ENCODE data around the gene TEDC1. TPM values are rescaled to one million over a fixed set of nuclear protein-coding genes. Genes with fewer than 3 reads are reported as not detected.
"Not testable (repeated sequence)": the region's sequence is repeated elsewhere in the genome, so short reads cannot be mapped to it uniquely, and the experiment has no call there.

TEDC1 gene
- polyA plus RNA-seq, 2 donors, result 11.8 to 17.6 TPM

GRCh38 chr14:105536051-105536450 lies 45.0 kb downstream of the TEDC1 start:
- Histone ChIP-seq H3K4me1 (ENCODE audit: control insufficient read depth in 2 of 2, insufficient read depth in 2 of 2, low read length in 1 of 2) (peaks cover 0 to 2% of the 10 kb centered on the region in 2 donors), H3K36me3 (ENCODE audit: control insufficient read depth in 2 of 2, insufficient read depth in 2 of 2, low read length in 1 of 2) (no peaks in the 10 kb centered on the region), H3K27ac (ENCODE audit: low read depth in 2 of 2, low read length in 1 of 2) (no peak overlapping the region), H3K27me3 (ENCODE audit: control insufficient read depth in 1 of 2, insufficient read depth in 2 of 2, low read length in 2 of 2) (no peaks in the 10 kb centered on the region), H3K9me3 (ENCODE audit: control insufficient read depth in 2 of 2, insufficient read depth in 1 of 2, low read depth in 1 of 2, low read length in 1 of 2) (no peaks in the 10 kb centered on the region), H3K4me3 (ENCODE audit: low read depth in 1 of 2, low read length in 2 of 2) (no peak overlapping the region)
- 76 to 82% methylated on average over 7 of the region's 7 CpGs for WGBS, 2 donors

GRCh38 chr14:105536691-105537579 lies 45.9 kb downstream of the TEDC1 start:
- 73 to 74% methylated on average over 34 of the region's 34 CpGs for WGBS, 2 donors
- no peak overlapping the region for H3K27ac ChIP-seq (ENCODE audit: low read depth in 2 of 2, low read length in 1 of 2)
- H3K9me3 ChIP-seq (ENCODE audit: control insufficient read depth in 2 of 2, insufficient read depth in 1 of 2, low read depth in 1 of 2, low read length in 1 of 2), result no peaks in the 10 kb centered on the region
- H3K27me3 ChIP-seq (ENCODE audit: control insufficient read depth in 1 of 2, insufficient read depth in 2 of 2, low read length in 2 of 2), result no peaks in the 10 kb centered on the region
- H3K4me3 ChIP-seq (ENCODE audit: low read depth in 1 of 2, low read length in 2 of 2), result no peak overlapping the region
- no peaks in the 10 kb centered on the region for H3K36me3 ChIP-seq (ENCODE audit: control insufficient read depth in 2 of 2, insufficient read depth in 2 of 2, low read length in 1 of 2)
- peaks cover 0 to 2% of the 10 kb centered on the region in 2 donors for H3K4me1 ChIP-seq (ENCODE audit: control insufficient read depth in 2 of 2, insufficient read depth in 2 of 2, low read length in 1 of 2)

DNA sequence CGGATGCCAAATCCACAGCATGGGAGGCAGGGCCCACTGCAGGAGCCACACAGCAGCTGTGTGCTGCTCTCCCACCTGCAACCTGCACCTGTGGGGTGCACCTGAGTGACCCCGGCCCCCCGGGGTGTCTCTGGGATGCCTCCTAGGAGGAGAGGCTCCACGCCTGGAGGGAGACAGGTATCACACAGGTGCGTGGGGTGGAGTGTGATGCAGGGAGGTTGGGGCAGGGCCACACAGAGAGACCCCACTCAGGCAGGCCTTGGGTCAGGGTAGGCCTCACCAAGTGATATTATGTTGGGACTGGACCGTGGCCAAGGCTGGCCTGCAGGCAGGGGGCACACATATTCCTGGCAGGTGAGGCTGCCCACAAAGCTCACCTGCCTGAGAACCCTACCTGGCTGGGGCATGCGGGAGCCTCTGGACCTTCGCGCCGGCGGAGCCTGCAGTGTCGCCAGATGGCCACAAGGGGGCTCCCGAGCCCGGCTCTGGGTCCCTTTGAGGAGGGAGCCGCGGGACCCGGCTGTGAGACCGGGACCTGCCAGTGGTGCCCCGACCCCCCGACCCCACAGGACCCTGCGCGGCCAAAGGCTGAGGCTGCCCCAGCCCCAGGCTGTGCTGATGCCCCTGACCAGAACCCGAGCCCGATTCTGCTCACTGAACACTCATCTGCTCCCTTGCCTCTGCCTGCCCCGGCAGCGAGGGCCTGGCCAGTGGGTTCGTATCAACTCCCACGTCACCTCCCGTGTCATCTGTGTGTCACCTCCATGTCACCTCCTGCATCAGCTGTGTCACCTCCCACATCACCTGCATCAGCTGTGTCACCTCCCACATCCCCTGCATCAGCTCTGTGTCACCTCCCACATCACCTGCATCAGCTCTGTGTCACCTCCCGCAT lies 46.8 kb downstream of the TEDC1 start:
- Histone ChIP-seq H3K9me3 (ENCODE audit: control insufficient read depth in 2 of 2, insufficient read depth in 1 of 2, low read depth in 1 of 2, low read length in 1 of 2) (no peaks in the 10 kb centered on the region), H3K4me1 (ENCODE audit: control insufficient read depth in 2 of 2, insufficient read depth in 2 of 2, low read length in 1 of 2) (peaks cover 0 to 2% of the 10 kb centered on the region in 2 donors), H3K36me3 (ENCODE audit: control insufficient read depth in 2 of 2, insufficient read depth in 2 of 2, low read length in 1 of 2) (no peaks in the 10 kb centered on the region), H3K4me3 (ENCODE audit: low read depth in 1 of 2, low read length in 2 of 2) (no peak overlapping the region), H3K27ac (ENCODE audit: low read depth in 2 of 2, low read length in 1 of 2) (no peak overlapping the region), H3K27me3 (ENCODE audit: control insufficient read depth in 1 of 2, insufficient read depth in 2 of 2, low read length in 2 of 2) (no peaks in the 10 kb centered on the region)
- whole genome bisulfite sequencing, 2 donors, result 20 to 28% methylated on average over 25 to 30 of the region's 30 CpGs

GRCh38 chr14:105538481-105539049 lies 47.5 kb downstream of the TEDC1 start:
- Histone ChIP-seq H3K36me3 (ENCODE audit: control insufficient read depth in 2 of 2, insufficient read depth in 2 of 2, low read length in 1 of 2) (no peaks in the 10 kb centered on the region), H3K4me3 (ENCODE audit: low read depth in 1 of 2, low read length in 2 of 2) (no peak overlapping the region), H3K9me3 (ENCODE audit: control insufficient read depth in 2 of 2, insufficient read depth in 1 of 2, low read depth in 1 of 2, low read length in 1 of 2) (no peaks in the 10 kb centered on the region), H3K4me1 (ENCODE audit: control insufficient read depth in 2 of 2, insufficient read depth in 2 of 2, low read length in 1 of 2) (peaks cover 0 to 2% of the 10 kb centered on the region in 2 donors), H3K27ac (ENCODE audit: low read depth in 2 of 2, low read length in 1 of 2) (no peak overlapping the region), H3K27me3 (ENCODE audit: control insufficient read depth in 1 of 2, insufficient read depth in 2 of 2, low read length in 2 of 2) (no peaks in the 10 kb centered on the region)
- 84% methylated on average over 23 of the region's 23 CpGs for WGBS, 2 donors

- peaks cover 0 to 2% of the 10 kb centered on the region in 2 donors for H3K4me1 ChIP-seq (ENCODE audit: control insufficient read depth in 2 of 2, insufficient read depth in 2 of 2, low read length in 1 of 2)
- 75% methylated on average over 9 of the region's 9 CpGs for WGBS, 2 donors
These were observed 49.8 kb downstream of the TEDC1 start for GRCh38 chr14:105540811-105541210.

GRCh38 chr14:105541218-105541875 lies 50.3 kb downstream of the TEDC1 start:
- H3K4me3 ChIP-seq (ENCODE audit: low read depth in 1 of 2, low read length in 2 of 2), result no peak overlapping the region
- no peaks in the 10 kb centered on the region for H3K9me3 ChIP-seq (ENCODE audit: control insufficient read depth in 2 of 2, insufficient read depth in 1 of 2, low read depth in 1 of 2, low read length in 1 of 2)
- no peak overlapping the region for H3K27ac ChIP-seq (ENCODE audit: low read depth in 2 of 2, low read length in 1 of 2)
- no peaks in the 10 kb centered on the region for H3K27me3 ChIP-seq (ENCODE audit: control insufficient read depth in 1 of 2, insufficient read depth in 2 of 2, low read length in 2 of 2)
- 78 to 82% methylated on average over 19 of the region's 19 CpGs for WGBS, 2 donors
- no peaks in the 10 kb centered on the region for H3K36me3 ChIP-seq (ENCODE audit: control insufficient read depth in 2 of 2, insufficient read depth in 2 of 2, low read length in 1 of 2)
- H3K4me1 ChIP-seq (ENCODE audit: control insufficient read depth in 2 of 2, insufficient read depth in 2 of 2, low read length in 1 of 2), result peaks cover 0 to 2% of the 10 kb centered on the region in 2 donors

More at GRCh38 chr14:105540811-105541210, 49.8 kb downstream of the TEDC1 start:
- H3K27ac ChIP-seq (ENCODE audit: low read depth in 2 of 2, low read length in 1 of 2), result no peak overlapping the region
- H3K9me3 ChIP-seq (ENCODE audit: control insufficient read depth in 2 of 2, insufficient read depth in 1 of 2, low read depth in 1 of 2, low read length in 1 of 2), result no peaks in the 10 kb centered on the region
- H3K4me3 ChIP-seq (ENCODE audit: low read depth in 1 of 2, low read length in 2 of 2), result no peak overlapping the region
- H3K36me3 ChIP-seq (ENCODE audit: control insufficient read depth in 2 of 2, insufficient read depth in 2 of 2, low read length in 1 of 2), result no peaks in the 10 kb centered on the region
- H3K27me3 ChIP-seq (ENCODE audit: control insufficient read depth in 1 of 2, insufficient read depth in 2 of 2, low read length in 2 of 2), result no peaks in the 10 kb centered on the region

DNA sequence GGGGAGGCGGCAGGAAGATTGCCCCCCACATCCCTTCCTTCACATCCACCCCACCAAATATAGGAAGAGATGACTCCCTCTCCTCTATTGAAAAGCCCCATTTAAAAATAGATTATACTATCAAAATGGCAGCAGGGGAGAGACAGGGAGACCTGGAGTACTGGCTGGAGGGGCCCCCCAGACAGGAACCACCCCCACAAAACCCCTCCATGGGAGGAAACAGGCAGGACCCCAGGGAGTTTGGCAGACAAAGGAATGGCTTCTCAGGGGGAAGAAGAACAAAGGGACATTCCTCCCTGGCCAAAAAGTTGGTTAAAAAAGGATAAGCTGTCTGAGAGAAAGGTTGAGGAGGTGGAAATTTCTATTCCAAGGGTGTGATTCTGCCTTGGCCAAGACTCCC lies 54.6 kb downstream of the TEDC1 start:
- not testable (repeated sequence) for H3K27ac ChIP-seq (ENCODE audit: low read depth in 2 of 2, low read length in 1 of 2); H3K36me3 ChIP-seq (ENCODE audit: control insufficient read depth in 2 of 2, insufficient read depth in 2 of 2, low read length in 1 of 2); H3K4me1 ChIP-seq (ENCODE audit: control insufficient read depth in 2 of 2, insufficient read depth in 2 of 2, low read length in 1 of 2); H3K9me3 ChIP-seq (ENCODE audit: control insufficient read depth in 2 of 2, insufficient read depth in 1 of 2, low read depth in 1 of 2, low read length in 1 of 2); H3K27me3 ChIP-seq (ENCODE audit: control insufficient read depth in 1 of 2, insufficient read depth in 2 of 2, low read length in 2 of 2); H3K4me3 ChIP-seq (ENCODE audit: low read depth in 1 of 2, low read length in 2 of 2)
- 54 to 59% methylated on average over 1 of the region's 1 CpG for WGBS, 2 donors

DNA sequence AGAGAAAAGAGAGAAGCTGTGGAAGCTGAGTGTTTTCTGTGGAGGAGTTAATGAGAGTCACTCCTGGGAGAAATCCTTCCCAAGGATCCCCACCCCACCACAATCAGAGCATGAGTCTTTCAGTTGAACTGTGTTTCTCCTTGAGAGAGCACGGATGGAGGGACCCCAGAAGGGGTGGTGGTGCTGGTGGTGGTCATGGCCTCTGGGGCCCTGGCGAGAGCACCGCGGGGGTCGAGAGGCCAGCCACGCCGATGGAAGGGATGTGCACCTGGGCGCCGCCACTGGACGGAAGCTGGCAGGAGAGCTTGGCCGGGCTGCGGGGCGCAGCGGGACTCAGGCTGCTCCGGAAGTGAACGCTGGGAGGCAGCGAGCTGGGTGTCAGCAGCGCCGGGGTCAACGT lies 55.4 kb downstream of the TEDC1 start:
- not testable (repeated sequence) for H3K4me1 ChIP-seq (ENCODE audit: control insufficient read depth in 2 of 2, insufficient read depth in 2 of 2, low read length in 1 of 2); H3K27ac ChIP-seq (ENCODE audit: low read depth in 2 of 2, low read length in 1 of 2); H3K9me3 ChIP-seq (ENCODE audit: control insufficient read depth in 2 of 2, insufficient read depth in 1 of 2, low read depth in 1 of 2, low read length in 1 of 2); H3K36me3 ChIP-seq (ENCODE audit: control insufficient read depth in 2 of 2, insufficient read depth in 2 of 2, low read length in 1 of 2); H3K4me3 ChIP-seq (ENCODE audit: low read depth in 1 of 2, low read length in 2 of 2); H3K27me3 ChIP-seq (ENCODE audit: control insufficient read depth in 1 of 2, insufficient read depth in 2 of 2, low read length in 2 of 2)
- WGBS, 2 donors, result 86 to 94% methylated on average over 6 to 10 of the region's 20 CpGs

GRCh38 chr14:105547072-105547471 lies 56.0 kb downstream of the TEDC1 start:
- H3K27ac ChIP-seq (ENCODE audit: low read depth in 2 of 2, low read length in 1 of 2); H3K4me1 ChIP-seq (ENCODE audit: control insufficient read depth in 2 of 2, insufficient read depth in 2 of 2, low read length in 1 of 2); H3K9me3 ChIP-seq (ENCODE audit: control insufficient read depth in 2 of 2, insufficient read depth in 1 of 2, low read depth in 1 of 2, low read length in 1 of 2); H3K27me3 ChIP-seq (ENCODE audit: control insufficient read depth in 1 of 2, insufficient read depth in 2 of 2, low read length in 2 of 2); H3K4me3 ChIP-seq (ENCODE audit: low read depth in 1 of 2, low read length in 2 of 2); H3K36me3 ChIP-seq (ENCODE audit: control insufficient read depth in 2 of 2, insufficient read depth in 2 of 2, low read length in 1 of 2): not testable (repeated sequence)
- WGBS, 2 donors, result 95% methylated on average over 15 to 19 of the region's 24 CpGs

All from esophagus (tissue), 2 donors.